HG02642 (cell line): ENCODE results near the gene RUNX3.

ENCODE experiments used
- ATAC-seq: cut with Tn5 transposase; IDR thresholded peaks from one replicate; pipeline ENCODE4 v1.9.1; 2021; ENCODE audit warnings: mild to moderate bottlenecking; ENCODE audit not compliant: unreplicated experiment, poor library complexity

The RUNX3 gene

DNA sequence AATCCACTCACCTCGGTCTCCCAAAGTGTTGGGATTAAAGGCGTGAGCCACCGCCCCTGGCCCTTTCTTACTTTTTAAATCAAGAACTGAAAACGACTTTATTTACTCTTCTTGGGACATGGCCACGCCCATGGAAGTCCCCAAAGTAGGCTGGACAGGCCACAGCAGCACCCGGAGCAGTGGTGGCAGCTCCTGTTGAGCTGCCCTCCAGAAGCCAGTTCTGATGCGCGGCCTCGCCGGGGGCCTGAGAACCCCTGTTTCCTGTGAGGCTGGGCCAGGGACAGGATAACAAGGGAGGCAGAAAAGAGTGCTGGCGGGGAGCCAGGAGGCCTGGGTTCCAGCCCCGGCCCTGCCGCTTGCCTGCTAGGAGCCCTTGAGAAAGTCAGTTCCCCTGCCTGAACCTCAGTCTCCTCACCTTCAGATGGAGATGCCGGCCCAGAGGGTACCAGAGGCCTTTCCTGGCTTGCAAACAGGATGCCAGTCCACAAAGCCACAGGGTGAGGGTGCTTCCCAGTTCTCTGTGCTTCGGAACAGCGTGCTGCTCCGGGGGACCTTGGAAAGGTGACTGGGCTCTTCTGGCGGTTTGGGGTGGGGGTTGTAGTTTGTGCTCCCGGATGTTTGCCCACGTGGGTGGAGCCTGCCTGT, 59.4 kb downstream of the RUNX3 start:
- ATAC-seq = no peak

DNA sequence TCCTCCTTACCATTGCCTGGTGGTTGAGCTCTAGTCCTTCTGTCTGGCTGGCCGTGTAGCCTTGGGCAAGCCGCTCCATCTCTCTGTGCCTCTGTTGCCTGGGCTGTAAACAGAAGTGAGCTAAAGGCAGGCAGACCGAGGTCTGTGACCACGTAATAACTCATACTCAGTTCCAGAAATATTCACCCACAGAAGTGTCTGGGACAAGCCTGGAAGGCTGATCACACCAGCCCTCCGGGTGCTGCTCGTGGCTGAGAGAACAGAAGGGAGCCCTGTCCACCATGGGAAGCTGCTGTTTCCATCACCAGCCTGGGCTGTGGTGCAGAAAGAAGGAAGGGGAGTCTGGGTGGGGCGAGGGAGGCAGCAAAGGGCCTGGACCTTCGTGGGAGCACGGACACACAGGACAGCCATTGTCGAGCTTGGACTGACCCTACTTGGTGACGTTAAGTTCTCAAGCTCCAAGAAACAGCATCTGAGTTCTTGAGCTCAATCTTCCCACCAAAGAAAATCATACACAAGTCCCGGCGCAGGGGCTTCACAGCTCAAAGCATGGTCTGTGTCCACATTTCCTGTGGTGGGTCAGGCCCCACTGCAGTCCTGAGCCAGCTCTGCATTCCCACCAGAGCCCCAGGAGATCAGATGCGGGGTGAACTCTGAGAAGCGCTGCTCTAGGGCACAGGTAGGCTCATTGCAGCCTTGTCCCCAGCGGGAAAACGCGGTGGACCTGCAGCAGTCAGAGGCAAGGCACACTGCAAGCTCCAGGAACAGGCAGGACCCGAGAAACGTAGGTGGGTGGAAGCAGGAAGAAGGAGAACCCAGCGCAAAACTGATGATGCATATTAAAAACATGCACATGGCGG, 61.8 kb downstream of the RUNX3 start:
- ATAC-seq = no peak

DNA sequence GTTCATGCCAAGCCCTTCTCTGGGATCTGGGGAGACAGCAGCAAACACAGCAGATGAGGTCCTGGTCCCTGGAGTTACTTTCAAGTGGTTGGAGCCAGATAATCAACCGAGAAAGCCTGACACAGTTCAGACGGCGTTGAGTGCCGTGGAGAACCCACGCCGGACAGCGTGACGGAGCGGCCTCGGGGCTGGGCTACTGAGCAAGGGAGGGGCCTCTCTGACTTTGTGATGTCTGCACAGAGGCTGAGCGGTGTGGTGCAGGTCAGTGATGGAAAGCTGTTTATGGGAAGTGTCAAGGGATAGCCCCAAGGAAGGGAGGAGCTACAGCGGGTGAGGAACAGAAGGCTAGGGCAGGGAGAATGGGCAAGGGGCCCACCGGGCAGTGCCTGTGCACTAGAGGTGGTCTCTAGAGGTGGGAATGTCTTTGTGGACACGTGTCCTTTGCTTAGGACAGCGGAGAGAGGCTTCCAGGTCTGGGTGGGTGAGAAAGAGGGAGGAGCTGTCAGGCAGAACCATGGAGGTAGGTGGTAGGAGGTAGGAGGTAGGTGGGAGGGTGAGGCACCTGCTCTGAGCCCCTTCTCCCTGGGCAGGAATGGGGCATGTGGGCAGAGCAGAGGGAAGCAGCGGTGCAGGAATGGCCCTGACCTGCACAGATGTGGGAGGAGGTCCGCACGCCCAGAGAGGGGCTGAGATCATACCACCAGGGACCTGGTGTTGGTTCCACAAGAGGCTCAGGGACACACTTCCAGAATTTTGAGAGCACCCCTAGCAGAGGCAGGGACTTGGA, 62.8 kb downstream of the RUNX3 start:
- ATAC-seq = no peak

DNA sequence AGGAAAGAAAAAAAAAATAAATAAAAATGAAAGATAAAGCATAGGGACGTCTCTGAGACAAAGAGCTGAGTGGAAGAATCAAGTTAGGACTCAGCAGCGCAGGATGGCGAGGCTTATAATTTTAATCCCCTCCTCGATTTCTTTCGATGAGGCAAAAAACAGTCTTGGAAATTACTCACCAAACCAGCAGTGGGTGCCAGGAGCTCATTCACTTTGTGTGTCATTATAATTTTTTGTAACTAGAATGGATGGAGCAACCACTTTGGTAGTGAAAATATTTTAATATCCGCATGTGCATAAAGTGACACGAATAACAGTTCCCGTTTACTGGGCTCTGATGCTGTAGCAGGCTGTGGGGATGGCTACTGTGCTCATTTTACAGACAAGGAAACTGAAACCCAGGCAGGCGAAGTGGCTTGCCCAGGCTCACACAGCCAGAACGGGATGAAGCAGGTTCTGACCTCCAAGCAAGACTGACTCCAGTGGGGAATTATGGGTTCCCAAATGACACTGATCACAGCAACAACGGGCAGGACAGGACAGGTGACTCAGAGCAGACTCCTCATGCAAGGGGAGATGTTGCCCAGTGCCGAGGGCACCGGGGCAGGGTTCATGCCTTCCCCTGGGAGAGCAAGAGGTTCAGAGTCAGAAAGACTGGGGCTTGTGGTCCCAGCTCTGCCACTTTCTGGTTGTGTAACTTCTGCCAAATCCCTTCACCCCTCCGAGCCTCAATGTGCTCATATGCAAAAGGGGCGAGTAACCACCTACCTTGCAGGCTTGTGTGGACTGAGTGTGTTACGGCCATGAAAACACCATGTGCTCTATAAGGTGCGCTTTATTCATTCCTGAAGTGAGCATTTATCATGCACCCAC, 63.6 kb downstream of the RUNX3 start:
- no peak for ATAC-seq

DNA sequence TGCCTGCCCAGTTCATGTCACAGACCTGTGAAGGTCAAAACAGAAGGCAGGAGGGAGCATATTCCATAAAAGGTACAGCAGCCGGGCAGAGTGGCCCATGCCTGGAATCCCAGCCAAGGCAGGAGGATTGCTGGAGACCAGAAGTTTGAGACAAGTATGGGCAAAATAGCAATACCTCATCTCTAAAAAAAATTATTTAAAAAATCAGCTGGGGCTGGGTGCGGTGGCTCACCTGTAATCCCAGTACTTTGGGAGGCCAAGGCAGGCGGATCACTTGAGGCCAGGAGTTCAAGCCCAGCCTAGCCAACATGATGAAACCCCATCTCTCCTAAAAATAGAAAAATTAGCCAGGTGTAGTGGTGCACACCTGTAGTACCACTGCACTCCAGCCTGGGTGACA, 64.5 kb downstream of the RUNX3 start:
- no peak for ATAC-seq

DNA sequence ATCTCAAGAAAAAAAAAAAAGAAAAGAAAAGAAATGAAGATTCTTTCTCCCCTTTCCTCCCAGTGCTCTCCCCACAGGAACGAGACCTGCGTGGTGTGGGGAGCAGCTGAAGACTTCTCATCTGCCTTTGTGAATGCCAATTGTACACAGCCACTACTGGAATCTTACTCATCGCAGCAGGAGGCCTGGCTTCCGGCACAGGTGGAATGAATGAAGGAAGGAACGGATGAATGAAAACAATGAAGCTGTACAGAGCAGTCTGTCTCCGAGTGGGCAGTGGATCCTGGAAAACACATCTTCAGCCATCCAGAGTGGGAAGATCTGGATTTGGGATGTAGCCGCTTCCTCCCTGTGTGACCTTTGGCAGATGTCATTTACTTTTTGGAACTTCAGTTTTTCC, 64.9 kb downstream of the RUNX3 start:
- no peak for ATAC-seq

DNA sequence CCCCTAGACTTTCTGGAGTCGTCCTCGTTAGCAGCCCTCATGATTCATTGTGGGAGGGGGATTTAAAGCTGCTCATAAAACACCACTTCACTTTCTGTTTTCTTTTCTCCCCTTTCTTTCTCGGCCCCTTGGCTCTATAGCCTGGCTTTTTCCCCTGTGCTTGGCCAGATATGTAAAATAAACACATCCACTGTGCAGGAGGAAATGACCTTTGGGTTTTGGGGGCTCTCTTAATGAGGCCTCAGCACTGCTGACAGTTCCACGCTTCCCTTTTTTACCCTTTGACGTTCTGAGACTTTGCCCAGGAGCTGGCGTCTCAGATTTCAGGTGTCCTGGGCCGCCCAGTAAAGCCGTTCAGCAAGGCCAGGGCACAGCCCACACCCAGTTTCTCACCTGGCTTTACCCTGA, 65.7 kb downstream of the RUNX3 start:
- no peak for ATAC-seq

DNA sequence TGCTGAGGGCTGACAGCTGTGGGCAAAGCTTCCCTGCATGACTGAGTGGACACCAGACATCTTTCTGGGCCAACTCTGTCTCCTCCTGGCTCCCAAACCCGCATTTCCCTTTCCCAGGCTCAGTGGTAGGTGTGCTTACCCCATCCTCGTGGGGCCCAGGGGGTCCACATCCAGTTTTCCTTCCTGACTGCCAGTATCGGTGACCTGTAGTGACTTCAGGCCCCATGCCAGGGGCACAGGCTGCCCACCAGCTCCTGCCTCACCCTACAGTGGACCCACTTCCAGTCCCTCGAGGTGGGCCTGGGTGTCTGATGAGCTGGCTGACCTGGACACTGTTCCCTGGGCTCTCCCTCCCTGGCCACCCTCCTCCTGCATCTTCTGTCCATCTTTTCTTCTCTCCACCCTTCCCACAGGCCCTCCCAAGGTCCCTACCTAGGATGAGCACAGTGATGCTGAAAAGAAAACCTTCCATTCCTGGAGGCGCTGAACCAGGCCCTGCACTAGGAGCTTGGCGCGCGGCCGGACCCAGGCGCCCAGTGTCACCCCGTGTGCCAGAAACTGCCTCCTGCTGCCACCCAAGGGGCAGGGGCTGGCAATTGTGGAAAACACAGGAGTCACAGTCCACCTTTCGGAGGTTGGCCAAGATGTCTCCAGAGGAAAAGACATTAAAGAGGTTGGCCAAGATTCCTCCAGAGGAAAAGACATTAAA, 67.1 kb downstream of the RUNX3 start:
- ATAC-seq = no peak

DNA sequence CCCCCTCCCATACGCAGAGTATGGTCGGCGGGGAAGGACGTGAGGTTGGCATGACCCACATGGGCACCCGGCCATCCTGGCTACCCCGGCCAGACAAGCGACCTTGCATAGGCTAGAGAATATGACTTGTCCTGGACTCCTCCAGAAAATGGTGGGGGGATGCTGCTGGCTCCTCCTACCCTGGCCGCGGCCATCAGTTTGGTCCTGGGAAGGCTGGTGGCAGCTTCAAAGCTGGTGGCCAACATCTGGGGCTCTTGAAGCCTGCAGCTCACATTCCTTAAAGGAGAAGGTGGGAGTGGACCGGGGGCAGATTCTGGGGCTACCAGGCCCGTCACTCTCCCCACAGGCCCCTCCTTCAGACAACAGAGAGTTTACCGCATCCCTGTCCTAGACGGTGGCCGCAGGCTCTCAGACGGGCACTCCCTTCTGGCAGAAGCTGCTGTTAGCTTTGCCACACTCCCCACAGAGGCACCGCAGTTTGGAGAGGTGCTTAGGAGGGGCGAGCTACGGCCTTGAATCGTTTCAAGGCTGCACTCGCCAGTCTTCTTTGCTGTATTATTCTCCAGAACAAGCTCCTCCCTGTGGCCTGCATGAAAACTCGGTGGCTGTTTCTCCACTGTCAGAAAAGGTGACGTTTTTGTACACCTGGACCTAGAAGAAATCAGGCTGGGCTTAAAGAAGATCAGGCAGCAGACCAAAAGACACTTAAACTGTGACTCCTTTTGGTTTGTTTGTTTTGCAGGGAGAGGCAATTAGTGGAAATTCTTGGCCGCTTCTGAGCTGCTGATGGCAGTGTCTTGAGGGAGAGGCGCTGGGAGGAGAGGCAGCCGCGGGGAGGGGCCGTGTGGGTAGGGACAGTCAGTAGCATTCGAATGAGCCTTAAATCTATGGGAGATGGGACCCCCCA, 68.0 kb downstream of the RUNX3 start:
- no peak for ATAC-seq

DNA sequence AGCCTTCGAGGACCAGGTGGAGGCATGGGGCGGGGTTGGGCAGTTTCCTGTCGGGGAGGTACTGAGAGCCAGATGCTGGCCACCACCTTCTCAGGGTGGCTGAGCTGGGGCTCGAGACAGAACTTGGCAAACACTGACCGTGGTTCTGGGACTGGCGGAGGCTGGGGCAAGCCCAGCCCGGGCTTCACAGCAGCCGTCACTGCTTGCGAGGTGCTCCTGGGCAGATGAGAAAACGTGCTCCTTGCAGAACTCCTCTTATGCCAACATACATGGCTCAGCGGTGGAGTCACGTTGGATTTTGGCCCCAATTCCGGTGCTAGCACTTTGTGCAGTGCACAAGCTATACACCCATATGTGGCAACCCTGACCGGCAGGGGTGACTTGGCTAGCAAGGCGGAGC, 69.2 kb downstream of the RUNX3 start:
- ATAC-seq = no peak

DNA sequence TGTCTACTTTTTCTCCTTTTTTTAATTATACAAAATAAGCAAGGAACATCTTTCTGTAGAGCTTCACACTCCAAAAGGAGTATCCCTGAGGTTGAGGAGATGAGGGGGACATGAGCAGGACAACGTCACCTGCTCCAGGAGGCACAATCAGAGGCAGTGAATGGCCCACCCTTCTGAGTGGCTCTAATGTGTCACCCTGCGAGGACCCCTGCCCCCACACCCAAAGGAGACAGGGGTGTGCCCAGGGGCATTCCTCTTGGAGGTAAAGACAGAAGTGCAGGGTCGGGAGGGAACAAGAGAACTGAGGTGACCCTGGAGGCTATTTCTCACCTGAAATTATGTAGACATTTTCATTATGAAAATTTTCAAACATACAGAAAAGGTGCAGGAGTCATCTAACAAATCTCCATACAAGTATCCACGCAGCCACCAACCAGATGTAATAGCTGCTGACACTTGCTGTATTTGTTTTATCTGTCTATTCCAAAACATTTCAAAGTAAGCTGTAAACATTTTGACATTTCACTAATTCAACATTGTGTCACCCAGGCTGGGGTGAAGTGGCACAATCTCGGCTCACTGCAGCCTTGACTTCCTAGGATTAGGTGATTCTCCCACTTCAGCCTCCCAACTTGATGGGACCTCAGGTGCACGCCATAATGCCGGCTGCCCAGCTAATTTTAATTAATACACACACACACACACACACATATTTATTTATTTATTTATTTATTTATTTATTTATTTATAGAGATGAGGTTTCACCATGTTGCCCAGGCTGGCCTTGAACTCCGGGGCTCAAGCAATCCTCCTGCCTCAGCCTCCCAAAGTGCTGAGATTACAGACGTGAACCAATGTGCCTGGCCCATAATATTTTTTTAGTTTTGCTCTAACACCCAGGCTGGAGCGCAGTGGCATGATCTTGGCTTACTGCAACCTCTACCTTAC, 70.7 kb downstream of the RUNX3 start:
- no peak for ATAC-seq

DNA sequence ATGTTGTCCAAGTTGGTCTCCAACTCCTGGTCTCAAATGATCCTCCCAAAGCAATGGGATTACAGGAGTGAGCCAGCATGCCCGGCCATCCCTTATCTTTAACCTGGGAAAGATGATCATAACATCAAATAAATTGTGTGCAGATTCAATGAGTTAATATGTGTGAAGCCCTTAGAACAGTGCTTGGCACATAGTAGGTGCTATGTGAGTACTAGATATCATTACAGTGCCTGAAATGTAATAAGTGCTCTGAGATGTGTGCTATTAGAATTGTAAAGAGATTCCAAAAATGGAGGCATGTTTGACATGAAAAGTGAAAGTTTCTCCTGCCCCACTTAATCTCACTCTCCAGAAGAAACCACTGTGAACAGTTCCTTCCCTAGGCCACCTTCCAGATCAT, 71.8 kb downstream of the RUNX3 start:
- ATAC-seq = no peak

DNA sequence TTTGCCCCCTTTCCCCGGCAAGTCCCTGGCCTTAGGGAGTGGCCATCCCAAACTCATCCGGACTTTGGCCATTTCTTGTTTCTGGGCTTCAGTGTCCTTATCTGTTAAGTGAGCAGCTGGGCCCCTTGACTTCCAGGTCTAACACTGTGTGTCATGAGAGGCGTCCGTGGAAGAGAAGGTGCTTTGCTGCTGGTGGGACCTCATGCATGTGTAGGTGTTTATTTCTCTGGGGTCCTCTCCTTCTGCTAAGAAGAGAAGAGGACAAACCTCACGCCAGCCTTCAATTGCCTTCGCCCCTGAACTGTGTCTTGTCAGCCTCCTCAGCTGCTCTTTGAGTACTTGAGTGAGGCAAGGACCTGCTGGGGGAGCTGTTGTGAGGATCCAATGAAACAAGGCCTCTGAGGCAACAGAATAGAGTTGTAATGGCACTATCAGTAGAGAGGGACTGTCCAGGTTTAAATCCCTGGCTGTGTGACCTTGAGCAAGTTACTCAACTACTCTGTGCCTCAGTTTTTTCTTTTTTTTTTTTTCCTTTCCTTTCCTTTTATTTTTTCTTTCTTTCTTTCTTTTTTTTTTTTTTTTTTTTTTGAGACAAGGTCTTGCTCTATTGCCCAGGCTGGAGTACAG, 72.5 kb downstream of the RUNX3 start:
- no peak for ATAC-seq

DNA sequence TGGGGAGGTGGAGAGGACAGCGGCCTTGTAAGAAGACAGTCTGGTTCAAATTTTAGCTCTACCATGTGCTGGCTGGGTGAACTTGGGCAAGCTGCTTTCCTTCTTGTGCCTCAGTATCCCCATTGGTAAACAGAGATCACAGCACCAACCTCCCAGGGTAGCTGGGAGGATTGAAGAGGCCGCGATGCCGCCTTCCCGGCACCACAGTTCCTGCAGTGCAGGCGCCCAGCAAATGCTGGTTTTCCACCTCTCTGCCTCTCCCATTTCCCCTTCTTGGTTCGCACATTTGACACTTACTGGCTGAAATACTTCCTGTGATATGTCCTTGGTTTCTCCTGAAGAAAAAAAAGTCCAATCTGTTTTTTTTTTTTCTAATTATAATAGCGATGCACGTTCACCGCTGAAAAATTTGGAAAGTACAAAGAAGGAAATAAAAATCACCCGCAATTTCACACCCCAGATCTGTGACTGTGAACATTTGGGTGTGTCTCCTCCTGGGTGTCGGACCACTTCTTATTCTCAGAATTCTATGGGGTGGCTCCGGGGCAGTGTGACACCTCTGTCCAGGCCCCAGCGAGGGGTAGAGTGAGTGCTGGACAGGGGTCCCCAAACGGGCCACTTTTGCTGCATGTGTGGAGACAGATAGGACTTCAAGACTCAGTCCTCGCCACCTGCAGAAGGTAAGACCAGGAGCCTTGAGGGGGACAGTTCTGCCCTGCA, 73.1 kb downstream of the RUNX3 start:
- no peak for ATAC-seq

DNA sequence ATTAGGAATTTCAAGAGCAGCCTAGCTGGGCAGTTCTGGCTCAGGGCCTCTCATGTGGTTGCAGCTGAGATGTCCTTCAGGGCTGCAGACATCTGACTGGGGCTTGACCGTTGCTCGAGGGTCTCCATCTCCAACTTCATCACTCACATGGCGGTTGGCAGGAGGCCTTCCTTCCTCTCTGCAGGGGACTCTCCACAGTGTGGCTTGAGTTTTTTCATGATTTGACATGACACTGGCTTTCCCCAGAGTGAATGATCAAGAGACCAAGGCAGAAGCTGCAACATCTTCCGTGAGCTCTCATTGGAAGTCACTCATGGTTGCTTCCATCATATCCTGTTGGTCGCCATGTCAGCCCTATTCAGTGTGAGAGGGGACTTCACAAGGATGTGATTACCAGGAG, 74.6 kb downstream of the RUNX3 start:
- ATAC-seq = no peak

DNA sequence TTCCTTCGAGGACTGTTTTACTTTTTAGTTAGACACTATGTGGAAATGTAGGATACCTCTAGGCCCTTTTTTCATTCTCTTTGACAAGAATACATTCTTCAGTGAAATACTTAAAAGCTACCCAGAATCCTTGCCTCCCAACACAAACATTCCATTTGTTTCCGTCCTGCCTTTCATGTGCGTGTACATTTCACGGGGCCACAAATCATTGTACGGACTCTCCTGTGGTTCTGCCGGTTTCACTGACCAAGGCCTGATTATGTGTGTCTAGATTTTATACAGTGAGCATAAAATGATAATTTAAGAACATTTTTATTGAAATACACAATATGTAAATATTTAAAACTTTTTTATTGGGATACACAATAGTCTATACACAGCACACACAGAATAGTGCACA, 76.4 kb downstream of the RUNX3 start:
- ATAC-seq = no peak
